NCI-H526 (cell line): Measurements from ENCODE around the gene TNFAIP8.
A peak's percentile ranks its signal among the peaks of the same experiment; 100 is the strongest.

Experiments
- DNase-seq, 2 experiments: peaks; one replicate each; lab custom pipeline; 2025; lab: John Stamatoyannopoulos, UW

TNFAIP8 gene

DNA sequence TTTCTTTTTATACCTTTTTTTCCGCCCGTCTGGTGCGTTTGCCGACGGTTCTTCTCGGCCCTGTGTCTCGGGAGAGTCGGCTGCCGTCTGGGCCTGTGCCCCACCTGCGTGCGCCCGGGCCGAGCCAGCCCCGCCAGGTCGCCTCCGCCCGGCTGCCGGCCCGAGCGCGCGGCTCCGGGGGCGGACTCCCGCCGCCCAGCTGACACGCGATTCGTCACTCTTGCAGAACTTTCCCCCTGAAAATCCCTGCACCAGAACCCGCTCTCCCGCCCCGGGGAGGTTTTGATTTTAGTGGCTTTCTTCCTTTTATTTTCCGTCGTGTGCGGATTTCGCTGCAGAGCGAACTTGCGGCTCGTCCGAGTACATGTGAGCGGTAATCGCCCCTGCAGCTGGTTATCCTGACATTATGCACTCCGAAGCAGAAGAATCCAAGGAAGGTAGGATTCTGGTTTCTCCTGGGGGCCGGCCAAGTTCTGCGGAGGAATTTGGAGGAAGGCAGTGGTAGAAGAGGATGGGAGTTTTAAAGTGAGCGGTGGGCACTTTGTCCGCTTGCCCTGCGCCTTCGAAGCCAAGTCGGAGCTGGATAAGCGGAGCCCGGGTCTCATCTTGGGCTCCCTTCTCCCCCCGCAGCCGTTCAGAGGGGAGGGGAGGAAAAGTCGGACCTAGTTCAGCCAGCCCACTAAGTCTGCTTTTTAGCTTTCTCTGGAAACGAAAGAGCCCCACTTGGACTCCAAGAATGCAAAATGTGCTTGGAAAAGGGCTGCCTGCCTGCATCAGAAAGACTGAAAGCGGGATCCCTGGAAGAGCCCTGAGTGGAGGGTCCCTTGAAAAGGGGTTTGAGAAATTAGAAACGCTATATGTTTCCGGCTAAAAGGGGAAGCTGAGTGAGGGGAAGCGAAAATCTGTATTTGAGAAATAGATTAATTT, at the start of gene TNFAIP8:
Gene TNFAIP8, plus strand, starts transcription at position 335 of the 927 bp plus-strand sequence. Its CDS starts 72 bp downstream, at position 407.
- no peak for DNase-seq

DNA sequence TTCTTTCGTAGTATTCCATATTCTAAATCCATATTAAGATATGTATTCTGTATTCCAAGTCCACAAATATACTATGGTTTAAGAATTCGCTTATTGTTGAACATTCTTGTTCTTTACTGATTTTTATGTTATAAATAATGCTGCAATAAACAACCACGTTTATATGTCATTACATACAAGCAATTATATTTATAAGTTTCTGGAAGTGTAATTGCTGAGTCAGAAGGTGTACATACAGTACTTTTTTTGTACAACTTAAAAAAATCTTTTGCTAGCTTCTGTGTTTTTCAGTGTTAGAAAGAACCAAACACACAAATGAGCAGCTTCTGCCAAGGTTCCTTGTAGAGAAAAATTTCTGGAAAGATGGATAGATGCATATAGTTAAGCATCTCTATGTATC, 48.6 kb upstream of the TNFAIP8 start:
- DNase-seq: no peak

DNA sequence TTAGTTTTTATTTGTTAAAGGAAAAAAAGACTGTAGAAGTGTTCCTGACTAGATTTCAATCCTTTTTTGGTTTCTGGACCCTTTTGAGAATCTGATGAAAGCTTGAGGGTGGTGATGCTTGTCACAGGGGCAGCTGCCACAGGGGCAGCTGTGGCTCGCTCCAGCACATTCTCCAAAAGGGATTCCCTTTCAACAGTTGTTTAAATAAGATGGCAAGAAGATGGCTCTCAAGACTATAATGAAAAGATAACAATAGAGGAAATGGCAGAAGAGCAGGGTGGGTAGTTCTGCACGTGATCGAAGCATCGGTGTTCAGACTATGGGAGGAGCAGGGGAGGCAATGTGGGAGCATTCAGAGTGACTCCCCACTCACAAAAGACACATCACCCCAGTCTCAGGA, 46.5 kb upstream of the TNFAIP8 start:
- no peak for DNase-seq

DNA sequence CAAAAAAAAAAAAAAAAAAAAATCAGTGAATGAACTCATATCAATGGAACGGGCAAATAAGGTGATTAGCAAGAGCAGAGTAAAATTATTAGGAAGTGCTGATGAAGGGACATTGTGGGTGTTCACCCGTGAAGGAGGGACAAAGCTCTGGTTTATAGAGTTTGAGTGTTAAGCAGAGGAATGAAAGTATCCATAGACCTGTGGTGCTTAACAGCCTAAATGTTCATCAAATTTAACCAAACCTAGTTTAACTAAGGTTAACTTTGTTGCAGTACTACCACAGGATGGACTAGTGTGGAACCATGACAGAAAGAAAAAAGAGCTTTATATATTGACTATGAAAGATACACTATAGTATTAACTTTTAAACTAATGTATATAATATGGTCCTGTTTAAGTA, 44.1 kb upstream of the TNFAIP8 start:
- no peak for DNase-seq

DNA sequence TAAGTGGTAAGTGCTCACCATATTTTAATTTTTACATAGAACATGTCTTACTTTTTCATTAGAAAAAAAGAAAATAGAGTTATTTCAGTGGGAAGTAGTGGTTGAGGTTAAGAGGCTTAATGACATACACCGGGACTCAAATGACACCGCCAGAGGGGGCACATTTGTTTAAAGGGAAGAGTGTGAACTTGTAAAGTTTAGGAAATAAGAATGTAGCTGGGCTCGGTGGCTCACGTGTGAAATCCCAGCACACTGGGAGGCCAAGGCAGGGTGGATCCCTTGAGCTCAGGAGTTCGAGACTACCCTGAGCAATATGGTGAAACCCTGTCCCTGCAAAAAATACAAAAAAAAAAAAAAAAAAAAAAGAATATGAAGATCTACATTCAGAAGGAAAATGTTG, 43.4 kb upstream of the TNFAIP8 start:
- no peak for DNase-seq

DNA sequence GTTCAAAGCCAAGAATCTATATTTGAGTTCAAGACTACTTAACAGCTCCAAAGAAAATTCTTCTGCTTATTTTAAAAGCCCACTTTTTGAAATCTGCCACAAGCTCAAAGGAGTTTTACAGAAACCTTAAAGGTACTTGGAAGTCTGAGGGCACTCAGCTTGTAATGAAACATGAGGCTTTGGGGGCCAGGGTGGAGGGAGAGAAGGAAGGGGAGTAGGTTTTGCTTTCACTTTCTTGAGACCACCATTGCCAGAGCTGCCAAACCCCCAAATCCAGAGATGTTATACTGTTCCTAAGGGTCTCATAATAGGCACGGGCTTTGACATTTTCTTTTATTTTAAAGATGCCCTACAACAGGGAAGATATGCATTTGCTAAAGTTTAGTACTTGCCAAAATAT, 42.6 kb upstream of the TNFAIP8 start:
- DNase-seq: no peak

DNA sequence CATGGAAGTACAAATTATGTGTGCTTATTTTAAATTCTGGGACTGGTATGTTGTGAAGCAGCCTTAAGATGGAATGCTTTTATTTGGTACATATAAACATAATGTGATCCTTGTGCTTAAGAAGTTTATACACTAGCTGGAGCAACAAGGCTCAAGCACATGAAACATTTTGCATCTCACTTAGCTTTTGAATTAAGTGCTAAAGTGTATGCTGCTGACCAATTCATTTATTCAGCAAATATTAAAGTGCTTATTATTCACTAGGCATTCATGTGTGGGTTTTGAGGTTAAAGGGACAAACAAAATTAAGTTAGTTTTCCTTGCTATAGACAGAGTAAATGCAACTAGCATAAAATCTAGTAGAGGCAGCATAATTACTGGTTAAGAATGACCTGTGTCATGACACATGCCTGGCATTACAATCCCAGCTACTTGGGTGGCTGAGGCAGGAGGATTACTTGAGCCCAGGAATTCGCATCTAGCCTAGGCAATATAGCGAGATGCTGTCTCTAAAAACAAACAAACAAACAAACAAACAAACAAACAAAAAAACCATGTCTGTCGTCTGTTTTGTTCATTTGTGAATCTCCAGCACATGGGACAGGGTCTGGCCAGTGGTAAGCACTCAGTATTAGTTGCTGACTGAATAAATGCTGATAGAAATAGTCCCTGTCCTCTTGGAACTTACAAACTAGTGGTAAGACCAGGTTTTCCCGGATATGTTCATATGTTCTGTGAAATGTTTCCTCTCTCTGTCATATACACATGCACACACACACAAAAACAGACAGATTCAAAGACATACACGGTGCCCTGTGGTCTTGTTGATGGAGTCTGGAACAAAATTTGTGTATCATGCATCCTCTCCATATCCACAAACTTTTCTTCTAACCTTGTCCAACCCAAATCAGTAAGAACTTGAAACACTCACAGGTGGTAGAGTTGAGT, 41.9 kb upstream of the TNFAIP8 start:
- DNase-seq: no peak

DNA sequence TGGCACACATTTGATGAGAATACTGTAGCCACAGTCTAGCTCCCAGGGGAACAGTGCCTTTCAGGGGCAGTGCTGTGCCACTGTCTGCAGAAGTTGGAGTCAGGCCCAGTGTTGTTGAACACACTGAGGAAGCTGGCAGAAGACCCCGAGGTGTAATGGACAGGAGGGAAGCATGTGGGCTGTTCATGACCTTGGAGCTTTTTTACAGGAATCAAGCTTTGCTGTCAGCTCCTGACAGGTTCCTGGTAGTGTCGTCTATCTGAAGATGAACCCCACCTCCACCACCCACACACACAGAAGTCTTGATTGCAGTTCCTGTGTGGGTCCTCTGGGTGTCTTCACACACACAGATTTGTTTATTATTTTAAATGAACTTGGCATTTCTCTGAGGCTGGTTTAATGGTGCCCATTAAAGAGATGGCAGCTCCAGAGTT, 40.3 kb upstream of the TNFAIP8 start:
- peak in 1 of 2 experiments; percentile 18 for DNase-seq

DNA sequence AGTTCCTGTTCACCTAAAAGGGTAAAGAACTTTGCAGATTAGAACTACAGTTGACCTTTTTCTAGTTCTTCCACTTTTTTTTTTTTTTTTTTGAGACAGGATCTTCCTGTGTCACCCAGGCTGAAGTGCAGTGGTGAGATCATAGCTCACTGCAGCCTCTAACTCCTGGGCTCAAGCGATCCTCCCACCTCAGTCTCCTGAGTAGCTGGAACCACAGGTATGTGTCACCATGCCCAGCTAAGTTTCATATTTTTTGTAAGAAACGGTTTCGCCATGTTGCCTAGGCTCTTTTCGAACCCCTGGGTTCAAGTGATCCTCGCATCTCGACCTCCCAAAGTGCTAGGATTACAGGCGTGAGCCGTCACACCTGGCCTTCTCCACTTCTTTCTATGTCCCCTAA, 39.7 kb upstream of the TNFAIP8 start:
- DNase-seq: no peak

DNA sequence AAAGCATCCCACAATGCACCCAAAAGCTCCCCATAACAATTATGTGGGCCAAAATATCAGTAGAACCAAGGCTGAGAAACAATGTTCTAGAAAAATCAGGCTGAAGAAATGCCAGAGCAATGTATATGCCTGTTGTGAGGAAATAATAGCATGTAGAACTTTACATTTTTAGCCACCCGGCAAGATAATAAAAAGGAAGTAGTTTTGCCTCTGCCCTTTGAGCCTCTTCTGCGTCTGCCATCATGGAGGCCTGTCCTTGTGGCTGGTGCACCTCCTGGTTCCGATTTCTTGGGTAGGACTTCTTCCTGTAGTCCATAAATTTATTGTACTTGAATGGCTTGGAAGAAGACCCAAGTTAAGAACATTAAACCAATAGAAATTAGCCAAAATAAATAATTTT, 38.9 kb upstream of the TNFAIP8 start:
- DNase-seq: no peak

DNA sequence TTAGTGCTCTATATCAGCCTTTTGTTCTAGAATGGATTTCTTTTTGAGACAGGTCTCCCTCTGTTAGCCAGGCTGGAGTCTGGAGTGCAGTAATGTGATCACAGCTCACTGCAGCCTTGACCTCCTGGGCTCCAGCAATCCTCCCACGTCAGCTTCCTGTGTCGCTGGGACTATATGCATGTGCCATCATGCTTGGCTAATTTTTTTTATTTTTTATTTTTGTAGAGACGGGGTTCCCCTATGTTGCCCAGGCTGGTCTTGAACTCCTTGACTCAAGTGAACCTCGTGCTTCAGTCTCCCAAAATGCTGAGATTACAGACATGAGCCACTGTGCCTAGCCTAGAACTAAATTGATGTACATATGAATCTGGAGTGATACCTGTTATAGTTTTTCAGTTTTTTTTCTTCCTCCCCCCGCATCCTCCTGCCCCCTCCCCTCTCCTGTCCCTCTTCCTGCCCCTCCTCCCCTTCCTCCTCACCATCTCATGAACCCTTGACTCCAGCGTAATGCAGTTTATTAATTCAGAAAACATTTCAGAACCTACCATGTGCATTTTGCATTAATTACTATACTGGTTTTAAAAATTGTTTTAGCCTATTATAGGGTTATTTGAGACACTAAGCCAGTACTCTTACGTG, 37.4 kb upstream of the TNFAIP8 start:
- DNase-seq: no peak

DNA sequence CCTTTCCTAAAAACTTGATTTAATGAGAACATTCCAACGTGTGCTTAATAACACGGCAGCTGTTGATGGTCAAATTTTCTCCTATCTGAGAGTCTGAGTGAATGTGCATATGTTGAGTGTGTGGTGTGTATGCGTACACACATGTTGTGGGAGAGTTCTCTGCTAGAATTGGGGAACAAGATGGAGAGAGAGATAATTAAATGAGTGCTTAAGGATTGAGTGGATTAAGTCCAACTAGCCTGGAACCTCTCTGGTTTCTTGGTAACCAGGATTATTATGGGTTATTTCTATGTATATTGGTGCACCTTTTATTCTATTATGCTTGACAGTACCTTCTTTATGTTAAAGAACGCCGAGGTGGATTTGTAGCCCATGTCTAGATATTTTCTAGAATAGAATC, 36.4 kb upstream of the TNFAIP8 start:
- no peak for DNase-seq

DNA sequence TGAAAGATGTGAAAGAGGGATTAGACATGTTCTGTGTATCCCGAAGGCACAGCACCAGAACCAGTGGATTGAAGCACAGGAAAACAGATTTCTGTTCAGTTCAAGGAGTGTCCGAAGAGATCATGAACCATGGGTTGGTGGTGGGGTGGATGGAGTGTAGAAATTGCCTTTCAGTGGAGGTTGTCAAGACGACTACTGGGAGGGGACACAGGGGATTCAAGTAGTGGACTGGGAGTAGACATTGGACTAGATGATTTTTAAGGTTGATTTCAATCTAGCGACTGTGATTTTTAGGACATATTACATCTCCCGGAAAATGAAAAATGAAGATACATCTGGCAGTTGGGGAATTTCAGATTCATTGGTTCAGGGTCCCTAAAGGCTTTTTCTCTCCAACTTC, 35.9 kb upstream of the TNFAIP8 start:
- DNase-seq: no peak

DNA sequence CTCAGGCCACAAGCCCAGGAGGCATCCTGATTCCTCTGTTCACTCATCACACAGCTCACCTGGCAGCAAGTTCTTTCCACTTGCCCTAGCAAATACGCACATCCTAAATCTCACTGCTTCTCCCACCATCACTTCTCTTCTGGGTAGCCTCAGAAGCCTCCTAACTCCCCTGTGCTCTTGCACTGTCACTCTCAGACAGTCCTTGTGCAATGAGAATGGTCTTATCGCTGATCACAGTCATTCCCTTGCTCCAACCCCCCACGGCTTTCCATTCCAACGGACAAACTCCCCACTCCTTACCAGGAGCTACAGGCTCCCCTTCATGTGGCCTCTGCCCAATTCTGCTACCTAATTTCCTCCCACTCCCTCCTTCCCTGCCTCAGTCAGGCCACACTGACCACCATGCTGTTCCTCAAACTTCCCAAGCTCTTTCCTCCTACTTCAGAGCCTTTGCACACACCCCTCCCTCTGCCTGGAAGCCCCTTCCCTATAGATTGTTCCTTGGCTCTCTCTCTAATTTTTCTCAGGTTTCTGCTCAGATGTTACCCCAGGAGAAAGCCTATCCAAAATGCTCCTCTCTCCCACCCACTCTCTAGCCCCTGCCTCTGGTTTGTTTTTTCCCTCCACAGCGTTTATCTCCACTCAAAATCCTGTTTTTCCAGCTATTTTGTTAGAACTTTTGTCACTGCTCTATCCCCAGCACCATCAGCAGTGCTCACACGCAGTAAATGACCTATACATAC, 34.1 kb upstream of the TNFAIP8 start:
- no peak for DNase-seq

DNA sequence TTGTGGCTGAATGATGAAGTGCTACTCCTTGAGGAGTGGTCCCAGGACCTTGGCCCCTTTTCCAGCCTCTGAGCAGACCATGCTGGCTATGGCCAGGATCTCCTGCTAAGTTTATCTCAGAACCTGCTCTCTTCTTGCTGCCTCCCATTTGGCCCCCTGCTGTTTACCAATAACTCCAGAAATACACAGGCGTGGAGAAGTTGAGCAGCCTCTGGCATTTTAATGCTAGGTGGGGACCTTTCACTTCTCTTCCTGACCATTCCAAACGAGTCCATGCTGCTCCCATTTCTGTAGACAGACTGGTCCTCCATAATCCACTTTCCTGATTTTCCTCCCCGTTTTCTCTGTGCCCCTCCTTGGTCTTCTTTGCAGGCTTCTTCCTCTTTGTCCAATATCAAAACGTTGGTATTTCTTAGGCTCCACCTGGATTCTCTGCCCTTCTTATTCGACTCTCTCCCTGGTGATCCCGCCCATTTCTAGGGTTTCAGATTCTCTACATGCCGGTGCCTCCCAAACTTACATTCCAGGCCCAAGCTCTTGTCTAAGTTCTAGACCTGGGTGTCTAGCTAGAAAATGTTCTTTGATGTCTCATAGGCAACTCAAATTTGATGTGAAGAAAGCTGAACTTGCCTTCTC, 33.4 kb upstream of the TNFAIP8 start:
- DNase-seq: no peak

DNA sequence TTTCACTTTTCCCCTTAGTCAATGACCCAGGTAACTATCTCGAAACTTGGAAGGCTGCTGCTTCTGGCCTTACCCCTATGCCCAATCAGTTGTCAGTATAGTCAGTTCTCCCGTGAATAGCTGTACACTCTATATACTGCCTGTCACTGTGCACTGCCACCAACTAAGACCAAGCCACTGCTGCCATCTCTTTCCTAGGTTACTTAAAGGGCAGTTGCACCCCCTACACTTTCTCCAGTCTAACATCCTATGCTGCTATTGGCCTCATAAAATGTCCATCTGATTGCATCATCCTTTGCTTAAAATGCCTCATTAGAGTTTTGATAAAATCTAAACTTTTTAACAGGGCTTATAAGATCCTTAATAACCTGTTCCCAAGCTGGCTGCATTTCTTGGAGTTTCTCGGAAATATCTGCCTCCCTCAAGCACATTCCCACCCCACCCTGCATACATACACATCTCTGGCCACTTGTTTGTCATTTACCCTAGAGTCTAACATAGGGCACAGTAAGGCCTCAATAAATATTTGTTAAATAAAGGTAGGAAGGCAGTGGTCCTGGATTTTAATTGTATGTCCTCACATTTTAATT, 32.8 kb upstream of the TNFAIP8 start:
- DNase-seq: no peak

DNA sequence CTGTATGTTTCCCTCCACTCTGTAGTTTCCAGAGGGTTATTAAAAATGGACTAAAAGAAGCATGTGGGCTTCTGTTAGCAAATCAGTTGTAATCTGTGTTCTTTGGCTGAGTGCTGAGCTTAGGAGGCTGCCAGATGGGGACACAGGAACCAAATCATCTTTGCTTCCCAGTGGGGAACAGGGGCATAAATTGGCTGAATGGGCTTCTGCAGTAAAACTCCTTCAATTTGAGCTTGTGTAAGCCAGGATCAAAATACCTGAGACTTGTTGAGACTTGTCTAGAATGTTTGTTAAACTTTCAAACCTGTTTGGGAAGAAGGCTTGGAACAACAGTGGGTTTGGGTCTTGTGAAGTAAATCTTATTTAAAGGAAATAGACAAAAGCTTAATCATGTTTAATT, 32.2 kb upstream of the TNFAIP8 start:
- no peak for DNase-seq

DNA sequence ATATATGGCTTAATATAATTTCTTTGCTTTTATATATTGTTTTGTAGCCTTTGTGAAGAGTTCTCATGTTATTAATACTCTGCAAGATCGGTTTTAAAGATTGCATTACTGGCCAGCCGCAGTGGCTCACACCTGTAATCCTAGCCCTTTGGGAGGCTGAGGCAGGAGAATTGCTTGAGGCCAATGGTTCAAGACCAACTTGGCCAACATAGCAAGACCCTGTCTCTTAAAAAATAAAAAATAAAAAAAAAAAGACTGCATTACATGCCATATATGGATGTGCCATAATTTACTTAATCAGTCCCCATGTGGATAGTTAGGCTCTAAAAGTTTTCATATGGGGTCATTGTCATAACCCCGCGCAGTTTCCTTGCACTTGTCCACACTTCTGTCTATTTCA, 31.0 kb upstream of the TNFAIP8 start:
- DNase-seq: no peak

DNA sequence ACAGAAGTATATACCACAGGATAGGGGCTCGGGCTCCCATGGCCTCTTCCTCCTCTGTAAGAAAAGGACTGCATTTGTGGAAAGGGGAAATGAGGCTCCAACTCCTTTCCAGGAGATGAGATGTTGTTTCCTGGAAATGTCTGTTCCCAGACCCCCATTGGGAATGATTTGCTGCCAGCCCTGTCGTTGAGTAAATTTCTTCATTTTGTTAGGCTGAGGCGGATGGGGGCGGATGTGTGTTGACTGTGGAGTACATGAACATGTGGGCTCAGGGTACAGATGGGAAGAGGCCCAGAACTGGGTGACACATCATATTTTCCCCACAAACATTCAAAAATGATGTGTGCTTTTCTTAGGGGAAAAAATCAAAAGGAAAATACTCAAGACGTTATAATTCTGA, 28.8 kb upstream of the TNFAIP8 start:
- DNase-seq: no peak

DNA sequence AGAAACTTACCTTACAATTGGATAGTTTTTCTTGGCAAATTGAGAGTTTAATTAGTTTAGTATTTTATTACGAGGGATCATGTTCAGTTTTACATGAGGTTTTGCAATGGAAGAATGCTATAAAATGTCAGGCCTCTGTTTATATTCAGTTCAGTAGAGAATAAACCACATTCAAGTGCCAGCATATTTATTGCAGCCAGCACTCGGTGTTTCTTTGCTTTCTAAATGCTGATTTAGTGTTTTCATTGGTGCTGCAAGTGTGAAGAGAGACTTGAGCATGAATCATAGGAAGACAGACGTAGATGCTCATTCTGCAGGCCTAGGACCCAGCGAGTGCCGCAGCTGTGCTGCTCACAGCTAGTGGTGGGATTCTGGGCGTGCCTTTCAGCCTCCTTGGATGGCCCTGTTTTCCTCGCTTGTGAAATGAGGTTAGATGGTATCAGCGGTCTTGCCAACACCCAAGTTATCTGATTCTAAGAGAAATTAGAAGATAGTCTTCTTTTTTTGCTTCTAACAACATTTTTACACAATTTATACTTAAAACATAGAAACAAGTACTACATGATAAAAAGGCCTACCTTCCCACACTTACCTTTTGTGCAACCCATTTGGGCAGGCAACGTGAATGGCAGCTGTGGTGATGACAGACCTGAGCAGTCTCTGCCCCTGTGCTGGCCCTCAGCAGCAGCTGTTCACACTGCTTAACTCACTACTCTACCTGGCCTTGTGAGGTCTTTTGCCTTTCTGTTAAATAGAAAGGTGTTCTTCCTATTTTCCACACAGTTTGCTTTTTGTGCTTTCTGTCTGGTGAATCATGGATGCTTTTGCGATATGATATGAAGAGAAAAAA, 26.8 kb upstream of the TNFAIP8 start:
- no peak for DNase-seq
